Muscle of arm (tissue), 12 donors: ENCODE data around the gene PAX4. TPM values are rescaled to one million over a fixed set of nuclear protein-coding genes. Genes with fewer than 3 reads are reported as not detected.

Source experiments
- DNase-seq: peaks from one replicate; pipeline ENCODE4 v3.0.0-alpha.2; 2013
- polyA plus RNA-seq, 12 donors: library from polyadenylated mRNA; unstranded; fragments of 120-200 nt; gene quantifications; one replicate each; pipeline ENCODE4 v1.2.1, GENCODE V29; 2013; ENCODE audit not compliant: insufficient read length in 12 of 12

PAX4 gene
- polyA plus RNA-seq, 12 donors = not detected

DNA sequence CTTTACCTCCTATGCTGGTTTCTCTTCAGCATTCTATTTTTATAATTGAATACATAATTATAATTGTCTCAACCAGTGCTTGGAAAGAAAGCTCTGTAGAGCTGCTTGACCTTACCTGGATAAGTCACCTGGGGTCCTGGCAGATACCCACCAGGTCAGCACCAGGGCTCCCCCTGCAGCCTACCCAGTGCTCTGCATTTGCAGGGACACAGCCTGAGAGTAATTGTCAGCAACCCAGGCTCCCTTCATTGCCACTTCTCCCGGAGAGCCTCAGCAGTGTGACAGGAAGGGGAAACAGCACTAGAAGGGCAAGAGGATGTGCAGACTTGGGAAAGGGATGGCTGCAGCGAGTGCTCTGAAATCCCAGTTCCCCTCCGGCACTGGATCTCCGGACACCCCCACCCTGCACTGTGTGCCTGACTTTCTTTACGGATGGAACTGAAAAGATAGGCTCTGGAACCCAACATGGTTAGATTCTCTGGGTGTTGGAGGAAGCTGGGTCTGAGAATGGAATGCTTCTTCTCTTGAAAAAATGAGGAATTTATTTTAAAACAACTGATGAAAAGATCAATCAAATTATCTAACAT is 11.4 kb upstream of the PAX4 start:
- DNase-seq = no peak

DNA sequence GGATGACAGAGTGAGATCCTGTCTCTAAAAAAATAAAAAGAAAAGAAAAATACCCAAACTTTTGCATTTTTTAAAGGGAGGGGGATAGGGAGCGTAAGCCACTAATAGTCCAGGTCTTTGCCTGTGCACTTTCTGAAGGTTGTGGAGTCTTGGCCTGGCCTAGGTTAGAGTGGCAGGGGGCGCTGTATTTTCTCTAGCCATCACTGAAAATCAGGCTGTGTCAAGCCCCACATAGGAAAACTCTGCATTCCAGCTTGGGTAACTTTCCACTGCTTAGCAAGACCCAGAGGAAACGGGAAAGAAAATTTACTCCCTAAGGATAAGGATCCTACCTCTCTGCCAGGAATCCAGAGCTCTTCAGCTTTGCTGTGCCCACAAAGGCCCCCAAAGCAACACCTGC is 10.5 kb upstream of the PAX4 start:
- DNase-seq = no peak

DNA sequence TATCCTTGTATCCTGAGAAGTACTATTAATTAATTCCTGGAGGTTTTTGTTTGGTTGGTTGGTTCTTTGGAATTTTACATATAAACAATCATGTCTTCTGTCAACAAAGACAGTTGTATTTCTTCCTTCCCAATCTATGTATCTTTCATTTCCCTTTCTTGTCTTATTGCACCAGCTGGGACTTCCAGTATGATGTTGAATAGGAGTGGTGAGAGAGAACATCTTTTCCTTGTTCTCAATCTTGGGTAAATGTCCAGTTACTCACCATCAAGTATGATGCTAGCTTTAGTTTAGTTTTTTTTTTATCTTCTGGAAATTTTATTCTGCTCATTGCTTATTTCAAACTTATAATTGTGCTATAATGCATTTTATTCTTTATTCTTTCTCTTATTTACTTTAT is 7.4 kb upstream of the PAX4 start:
- DNase-seq = no peak

DNA sequence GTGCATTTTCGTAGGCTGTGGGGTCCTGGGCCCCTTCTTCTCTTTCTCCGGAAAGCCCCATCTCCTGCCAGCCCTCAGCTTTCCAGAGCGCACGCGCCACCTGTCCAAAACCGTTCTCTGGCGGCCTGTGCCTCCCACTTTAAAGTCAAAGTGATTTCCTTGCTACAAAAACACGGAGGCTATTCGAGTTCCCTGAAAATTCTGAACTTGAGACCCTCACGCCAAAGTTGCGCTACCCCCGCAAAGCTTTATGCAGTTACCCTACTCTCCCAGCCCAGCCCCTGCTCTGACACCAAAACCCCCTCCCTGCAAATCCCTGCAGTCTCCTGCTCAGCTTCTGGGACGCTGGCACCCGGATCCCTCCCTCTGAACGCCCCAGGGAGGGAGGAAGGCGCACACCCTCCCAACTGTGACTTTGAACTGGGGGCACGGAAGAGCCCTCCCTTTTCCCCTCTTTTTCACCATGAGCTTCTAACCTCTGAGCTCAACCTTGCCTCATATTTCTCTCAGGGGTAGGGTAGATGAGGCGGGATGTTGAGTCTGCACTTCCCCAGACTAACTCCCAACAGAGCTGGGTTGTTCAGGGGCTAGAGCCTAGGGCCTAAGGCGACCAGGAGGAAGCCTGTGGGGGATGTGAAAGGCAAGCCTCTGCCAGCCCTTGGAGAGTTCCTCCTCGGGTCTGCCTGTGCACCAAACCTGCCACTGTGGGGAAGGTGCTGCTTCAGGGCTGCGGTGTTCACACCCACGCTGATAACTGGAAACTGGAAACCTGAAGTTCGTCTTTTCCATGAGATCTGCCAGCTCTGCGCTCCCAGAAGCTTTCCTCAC is 2.7 kb upstream of the PAX4 start:
- DNase-seq = no peak

DNA sequence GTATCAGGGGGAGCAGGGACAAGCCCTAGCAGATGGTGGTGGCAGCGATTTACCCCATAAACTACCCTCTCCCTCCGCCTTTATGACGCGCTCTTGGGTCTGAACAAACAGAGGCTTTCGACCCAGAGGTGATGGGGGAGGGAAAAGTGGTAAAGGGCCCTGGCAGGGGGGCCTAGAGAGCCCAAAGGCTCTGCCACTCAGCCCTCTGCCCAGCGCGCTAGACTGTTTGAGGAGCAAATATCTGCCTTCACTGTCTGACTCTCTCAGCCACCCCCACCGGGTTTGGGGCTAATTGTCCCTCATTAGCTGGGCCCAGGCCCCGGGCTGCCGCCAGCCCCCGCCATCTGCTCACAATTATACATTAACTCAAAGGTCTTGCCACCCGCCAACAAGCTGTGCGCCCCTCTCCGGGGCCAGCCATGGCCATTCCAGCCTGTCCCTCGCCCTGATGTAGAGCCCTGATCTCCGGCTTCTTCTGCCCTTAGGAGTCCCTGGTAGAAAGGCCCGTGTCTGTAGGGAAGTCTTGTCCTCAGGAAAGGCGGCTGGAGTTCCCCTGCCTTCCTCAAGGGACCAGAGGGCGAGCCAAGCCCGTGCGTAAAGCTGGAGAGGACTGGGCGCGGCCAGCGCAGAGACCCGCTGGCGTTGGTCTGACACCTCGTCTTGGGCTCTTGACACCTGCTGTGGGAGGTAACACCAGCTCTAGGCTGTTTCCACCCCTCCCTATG is 1.9 kb upstream of the PAX4 start:
- no peak for DNase-seq

DNA sequence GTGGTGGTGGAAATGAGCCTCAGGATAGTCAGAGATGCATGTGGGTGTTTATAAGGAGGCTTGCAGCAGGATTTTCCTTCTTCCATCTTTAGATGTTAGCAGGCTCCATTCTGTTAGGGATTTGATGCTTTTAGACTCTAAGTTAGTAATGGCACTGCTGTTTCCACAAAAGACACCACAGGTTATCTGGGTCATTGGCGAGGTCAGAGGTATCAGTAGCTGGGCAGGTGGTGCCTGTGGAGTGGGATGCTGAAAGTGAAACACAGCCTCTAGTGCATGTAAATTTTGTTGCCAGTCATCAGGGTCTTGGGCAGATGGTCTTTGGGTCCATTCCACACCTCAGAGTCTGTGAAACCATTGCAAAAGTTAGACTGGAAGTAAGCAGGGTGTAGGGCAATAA is 833 bp upstream of the PAX4 start:
- DNase-seq = no peak

DNA sequence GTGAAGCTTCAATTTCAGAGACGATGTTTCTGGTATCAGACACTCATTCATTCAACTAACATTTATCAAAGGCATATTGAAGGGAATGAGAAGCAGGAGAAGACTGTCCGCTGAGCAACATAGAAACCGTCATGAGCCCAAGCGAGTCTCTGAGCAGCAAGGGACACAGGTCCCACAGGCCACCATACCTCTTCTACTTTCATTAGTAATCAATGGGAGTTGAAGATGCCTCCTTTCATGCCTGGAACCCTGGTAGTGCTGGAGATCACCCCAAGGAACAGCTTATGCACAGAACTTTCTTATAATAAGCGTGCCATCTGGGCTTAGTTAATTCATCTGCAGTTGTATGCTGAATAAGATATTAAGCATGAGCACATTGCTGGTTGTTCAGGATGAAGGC is 1.2 kb downstream of the PAX4 start:
- no peak for DNase-seq

DNA sequence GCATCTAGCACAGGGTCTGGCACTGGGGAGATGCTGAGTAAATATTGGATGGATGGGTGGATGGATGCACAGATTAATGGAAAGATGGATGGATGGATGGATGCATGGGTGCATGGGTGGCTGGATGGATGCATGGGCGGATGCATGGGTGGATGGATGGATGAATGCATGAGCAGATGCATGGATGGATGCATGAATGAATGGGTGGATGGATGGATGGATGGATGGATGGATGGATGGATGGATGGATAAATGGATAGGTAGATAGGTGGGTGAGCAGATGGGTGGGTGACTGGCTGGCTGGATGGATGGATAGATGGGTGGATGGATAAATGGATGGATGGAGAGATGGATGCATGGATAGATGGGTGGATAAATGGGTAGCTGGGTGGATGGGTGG is 5.7 kb downstream of the PAX4 start:
- DNase-seq = no peak

DNA sequence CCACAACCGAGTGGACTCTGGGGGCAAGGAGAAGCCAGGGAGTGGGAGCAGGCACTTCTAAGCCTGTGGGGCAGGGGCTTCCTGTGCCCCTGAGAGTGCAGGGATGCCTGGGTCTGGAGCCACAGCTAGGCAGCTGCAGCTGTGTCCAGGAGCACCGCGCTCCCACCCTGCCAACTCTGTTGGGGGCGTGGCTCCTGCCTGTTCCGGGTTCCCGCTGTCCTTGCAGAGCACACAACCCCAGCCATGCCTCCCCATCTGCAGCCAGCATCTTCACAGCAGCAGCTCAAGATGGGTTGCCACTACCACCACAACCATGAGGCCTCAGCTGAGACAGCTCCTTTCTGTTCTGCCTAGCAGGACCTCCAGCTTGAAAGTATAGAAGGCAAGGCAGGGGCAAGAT is 8.6 kb downstream of the PAX4 start:
- DNase-seq = no peak

DNA sequence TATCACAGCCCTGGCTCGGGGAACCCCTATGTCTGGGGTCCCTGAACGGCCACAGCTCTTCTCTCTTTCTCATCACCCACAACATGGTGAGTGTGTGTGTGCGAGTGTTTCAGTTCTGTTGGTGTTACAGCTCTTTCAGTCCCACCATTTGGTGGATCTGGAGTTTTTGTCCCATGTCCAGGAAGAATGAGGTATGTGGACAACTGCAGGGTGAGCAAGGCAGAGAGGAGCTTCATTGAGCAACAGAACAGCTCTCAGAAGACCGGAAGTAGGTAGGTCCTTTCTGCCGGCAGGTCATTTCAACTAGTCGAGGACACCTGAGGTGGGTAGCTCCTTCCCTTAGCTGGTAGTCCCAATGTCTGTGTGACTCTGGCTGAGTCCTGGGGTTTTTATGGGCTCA is 9.5 kb downstream of the PAX4 start:
- DNase-seq = no peak

DNA sequence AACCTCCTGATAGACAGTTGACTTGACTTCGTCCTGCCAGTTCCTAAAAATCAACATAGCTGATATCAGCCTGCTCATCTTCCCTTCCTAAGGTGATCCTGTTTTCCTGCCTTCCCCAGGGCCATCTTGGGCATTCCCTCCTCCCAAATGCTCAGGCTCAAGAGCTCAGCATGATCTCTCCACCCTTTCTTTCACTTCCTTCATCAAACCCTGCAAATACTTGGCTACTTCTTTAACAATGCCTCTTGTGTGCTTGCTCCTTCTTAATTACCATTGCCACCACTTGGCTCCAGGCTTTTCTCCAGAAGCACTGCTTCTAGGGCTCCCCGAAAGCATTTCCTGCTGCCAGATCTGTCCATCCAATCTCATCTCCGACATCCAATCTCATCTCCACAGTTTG is 17.1 kb downstream of the PAX4 start:
- no peak for DNase-seq

DNA sequence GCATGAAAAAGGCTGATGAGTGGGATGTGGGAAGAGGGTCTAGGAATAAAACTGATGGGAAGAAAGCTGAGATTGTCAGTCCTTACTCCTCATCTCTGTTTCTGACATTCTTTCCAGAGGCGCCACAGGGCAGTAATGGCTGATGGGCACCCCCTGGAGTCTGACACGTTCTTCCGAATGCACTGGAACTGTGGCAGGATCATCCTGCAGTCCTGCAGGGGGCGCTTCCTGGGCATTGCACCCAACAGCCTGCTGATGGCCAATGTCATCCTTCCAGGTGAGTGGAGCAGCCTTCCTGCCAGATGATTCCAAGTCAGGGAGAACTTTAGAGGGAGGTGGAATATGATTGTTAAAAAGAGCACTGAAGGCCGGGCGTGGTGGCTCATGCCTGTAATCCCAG is 19.6 kb downstream of the PAX4 start:
- DNase-seq = no peak

DNA sequence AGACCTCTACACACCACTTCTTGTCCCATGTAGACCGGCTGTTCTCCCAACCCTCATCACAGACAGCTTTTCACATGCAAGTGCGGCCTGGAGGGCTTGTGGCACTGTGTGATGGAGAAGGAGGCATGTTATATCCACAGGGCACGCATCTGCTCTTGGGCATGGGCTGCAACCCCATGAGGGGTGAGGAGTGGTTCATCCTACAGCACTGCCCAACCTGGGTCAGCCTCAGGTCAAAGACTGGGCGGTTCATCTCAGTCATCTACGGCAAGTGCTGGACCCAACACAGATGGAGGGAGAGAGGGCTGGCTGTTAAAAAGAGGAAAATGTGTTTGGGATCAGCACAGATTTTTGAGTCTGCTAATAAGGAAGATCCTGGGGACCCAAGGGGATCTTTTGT is 22.2 kb downstream of the PAX4 start:
- DNase-seq = no peak

DNA sequence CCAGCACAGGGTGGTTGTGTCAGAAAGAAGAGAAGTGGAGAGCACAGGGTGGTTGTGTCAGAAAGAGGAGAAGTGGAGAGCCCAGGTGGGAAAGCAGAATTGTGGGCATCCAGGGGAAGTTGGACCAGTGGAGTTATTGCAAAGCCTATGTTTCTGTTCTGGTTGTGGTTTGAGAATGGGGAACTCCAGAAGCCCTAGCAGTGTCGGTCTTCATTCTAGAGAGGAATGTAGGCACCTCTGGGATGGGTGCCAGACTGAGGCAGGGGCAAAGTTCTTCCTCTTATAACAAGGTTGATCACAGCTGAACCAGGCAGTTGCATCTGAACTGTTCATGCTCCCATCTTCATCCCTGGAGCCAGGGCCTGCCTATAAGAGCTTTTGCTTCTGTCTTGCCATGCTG is 23.5 kb downstream of the PAX4 start:
- no peak for DNase-seq

DNA sequence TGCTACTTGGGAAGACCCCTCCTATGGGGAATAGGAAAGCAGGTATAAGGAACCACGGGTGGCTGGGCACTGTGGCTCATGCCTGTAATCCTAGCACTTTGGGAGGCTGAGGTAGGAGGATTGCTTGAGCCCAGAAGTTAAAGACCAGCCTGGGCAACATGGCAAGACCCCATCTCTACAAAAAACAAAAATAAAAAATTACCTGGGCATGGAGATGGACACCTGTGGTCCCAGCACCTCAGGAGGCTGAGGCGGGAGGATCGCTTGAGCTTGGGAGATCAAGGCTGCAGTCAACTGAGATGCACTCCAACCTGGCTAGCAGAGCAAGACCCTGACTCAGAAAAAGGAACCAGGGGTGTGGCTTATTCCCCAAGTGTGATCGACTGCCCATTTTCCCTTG is 25.4 kb downstream of the PAX4 start:
- DNase-seq = no peak

DNA sequence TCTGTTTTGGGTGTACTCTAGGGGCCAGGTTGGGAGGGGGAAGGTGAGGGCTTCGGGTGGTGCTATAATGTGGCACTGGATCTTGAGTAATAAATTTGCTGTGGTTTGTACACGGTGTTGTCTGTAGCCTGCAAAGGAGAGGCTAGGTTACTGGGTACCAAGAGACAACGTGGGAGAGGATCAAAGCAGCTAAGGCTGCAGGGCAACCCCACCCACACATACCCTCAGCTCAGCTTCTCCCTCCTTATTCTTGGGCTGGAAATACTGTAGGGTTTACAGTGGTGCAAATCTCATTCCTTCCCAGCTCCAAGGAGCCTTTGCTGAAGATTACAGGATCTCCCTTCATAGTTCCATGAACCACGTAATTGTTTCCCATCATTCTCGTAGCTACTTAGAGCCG is 26.4 kb downstream of the PAX4 start:
- DNase-seq = no peak

DNA sequence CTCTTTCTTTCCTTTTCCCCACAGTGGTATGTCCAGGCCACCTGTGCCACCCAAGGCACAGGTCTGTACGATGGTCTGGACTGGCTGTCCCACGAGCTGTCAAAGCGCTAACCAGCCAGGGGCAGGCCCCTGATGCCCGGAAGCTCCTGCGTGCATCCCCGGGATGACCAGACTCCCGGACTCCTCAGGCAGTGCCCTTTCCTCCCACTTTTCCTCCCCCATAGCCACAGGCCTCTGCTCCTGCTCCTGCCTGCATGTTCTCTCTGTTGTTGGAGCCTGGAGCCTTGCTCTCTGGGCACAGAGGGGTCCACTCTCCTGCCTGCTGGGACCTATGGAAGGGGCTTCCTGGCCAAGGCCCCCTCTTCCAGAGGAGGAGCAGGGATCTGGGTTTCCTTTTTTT is 26.8 kb downstream of the PAX4 start:
- no peak for DNase-seq

DNA sequence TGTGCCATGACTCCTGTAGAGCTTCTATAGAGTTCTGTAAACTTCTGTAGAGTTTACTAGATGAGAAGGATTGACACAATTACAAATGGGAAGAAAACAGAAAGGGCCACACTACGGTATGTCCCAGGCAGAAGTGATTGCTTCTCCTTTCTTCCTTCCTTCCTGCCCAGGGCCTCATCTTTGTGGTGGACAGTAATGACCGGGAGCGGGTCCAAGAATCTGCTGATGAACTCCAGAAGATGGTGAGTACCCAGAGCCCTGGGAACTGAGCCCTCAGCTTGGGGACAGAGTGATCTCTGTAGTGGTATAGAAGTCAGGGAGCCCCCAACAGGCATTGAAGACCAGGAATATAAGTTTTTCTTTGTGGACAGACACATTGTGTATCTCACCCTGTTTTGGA is 28.0 kb downstream of the PAX4 start:
- DNase-seq = no peak

DNA sequence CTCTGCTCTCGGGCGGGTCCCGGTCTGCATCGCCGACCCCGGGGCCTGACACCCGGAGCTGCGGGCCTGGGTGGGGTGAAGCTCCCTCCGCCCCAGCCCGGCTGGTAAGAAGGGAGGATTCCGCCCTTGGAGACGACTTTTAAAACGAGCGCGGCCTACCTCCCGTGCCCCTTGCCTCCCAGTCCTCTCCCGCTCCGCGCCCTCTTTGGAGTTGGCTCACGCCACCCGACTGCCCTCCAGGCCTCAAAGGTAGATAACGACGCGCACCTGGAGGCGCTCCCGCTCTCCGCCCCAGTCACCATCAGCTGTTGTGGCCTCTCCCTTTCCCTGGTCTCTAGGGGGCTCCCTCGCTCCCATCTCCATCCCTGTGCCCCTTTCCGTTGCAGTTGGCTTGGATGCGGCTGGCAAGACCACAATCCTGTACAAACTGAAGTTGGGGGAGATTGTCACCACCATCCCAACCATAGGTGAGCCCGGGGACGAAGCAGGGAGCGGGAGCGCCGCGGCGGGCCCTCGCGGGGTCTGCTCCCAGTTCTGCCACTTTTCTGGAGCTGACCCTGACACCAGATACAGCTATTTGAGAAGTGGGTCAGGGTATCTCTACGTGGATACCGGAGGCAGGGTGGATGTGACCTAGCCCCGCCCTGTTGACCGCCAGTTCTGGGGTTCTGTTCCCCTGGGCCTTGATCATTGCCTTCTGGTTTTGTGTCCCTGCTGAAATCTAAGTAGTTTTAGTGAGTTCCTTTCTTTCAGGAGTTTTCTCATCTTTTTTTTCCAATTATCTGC is 29.1 kb downstream of the PAX4 start:
- peak; percentile 38 for DNase-seq

DNA sequence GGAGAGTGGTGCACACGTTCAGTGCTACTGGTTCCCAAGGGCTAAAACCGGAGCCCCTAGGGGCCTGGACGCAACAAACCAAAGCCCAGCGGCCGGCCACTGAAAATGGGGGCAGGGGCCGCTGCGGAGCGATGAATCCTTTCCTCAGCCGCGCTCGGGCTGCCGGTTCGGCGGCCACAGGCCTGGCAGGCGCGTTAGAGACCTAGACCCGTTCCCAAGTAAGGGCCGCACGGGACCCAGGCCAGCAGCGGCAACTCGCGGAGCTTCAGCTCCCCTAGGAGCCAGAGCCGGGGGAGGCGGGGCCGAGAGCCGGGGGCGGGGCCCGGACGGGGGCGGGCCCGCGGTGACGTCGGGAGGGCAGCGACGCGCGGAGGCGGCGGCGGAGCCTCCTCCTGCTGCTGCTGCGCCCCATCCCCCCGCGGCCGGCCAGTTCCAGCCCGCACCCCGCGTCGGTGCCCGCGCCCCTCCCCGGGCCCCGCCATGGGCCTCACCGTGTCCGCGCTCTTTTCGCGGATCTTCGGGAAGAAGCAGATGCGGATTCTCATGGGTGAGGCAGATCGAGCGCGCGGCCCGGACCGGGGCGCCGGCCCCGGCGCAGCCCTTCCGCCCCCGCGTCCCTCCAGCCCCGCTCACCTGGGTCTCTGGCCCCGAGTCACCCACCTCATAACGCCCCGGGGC is 29.8 kb downstream of the PAX4 start, which contains the start of gene ARF5:
TSS of gene ARF5 (plus strand) at position 393 of the 678 bp plus-strand sequence. CDS start at position 481, 88 bp downstream.
- peak; percentile 83 for DNase-seq

DNA sequence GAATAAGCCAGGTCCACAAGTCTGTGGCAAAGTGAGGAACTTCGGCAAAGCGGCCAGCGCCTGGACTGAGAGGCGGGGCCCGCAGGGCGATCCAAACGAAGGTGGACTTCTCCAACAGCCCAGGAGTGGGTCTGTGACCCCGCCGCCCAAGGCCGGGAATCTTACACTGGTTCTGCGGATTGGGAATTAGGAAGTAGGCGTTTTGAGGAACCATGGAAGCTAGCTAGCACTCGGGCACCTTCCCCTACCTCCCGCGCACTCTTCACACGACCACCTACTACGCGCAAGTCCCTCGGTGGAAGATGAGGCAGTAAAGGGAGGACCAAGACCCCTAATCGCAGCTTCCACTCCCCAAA is 30.3 kb downstream of the PAX4 start:
- no peak for DNase-seq

DNA sequence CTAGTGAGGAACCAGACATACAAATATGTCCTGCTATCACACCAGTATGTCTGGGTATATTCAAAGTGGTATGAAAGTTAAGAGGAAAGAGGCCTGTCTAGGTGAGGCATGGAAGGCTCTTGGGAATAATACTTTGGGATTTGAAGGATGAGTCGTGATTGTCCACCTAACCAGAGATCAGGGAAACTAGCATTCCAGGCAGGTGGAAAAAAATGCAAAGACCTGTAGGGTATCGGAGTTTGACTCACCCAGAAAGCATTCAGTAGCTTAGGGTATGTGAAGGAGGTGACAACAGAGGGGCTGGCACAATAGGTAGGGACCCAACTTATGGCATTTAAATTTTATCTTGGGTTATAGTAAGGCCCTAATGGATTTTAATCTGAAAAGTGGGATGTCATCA is 31.6 kb downstream of the PAX4 start:
- DNase-seq = no peak
